Astrocyte (in vitro differentiated cells and primary cell): ENCODE data around the gene FUT9. TPM values are rescaled to one million over a fixed set of nuclear protein-coding genes. Genes with fewer than 3 reads are reported as not detected.

Experiments
- DNase-seq: peaks from one replicate; pipeline ENCODE4 v3.0.0-alpha.2; 2010; ENCODE audit warnings: low read depth
- FAIRE-seq: peaks from 2 replicates; lab custom pipeline; 2011; peaks lifted over from hg19 to GRCh38; lab: Jason Lieb, UNC
- H2AFZ ChIP-seq: 2 replicates; pipeline ENCODE4 v1.6.0; 2012; ENCODE audit warnings: low read depth, low read length, inconsistent platforms
- H3K27ac ChIP-seq: 2 replicates; pipeline ENCODE4 v1.5.1; 2011; ENCODE audit warnings: low read depth, low read length, inconsistent platforms
- H3K27me3 ChIP-seq: 2 replicates; pipeline ENCODE4 v1.6.0; 2011; ENCODE audit warnings: low read length, inconsistent platforms; ENCODE audit not compliant: insufficient read depth
- H3K36me3 ChIP-seq: 2 replicates; pipeline ENCODE4 v1.5.1; 2011; ENCODE audit warnings: low read length, inconsistent platforms; ENCODE audit not compliant: insufficient read depth
- H3K4me1 ChIP-seq: 2 replicates; pipeline ENCODE4 v1.5.1; 2011; ENCODE audit warnings: low read length, inconsistent platforms; ENCODE audit not compliant: insufficient read depth
- H3K4me2 ChIP-seq: 2 replicates; pipeline ENCODE4 v1.6.0; 2012; ENCODE audit warnings: low read length, inconsistent platforms
- H3K4me3 ChIP-seq: 2 replicates; pipeline ENCODE4 v1.5.1; 2011; ENCODE audit warnings: low read depth, mild to moderate bottlenecking, low read length, inconsistent platforms; ENCODE audit not compliant: insufficient read depth
- H3K79me2 ChIP-seq: 2 replicates; pipeline ENCODE4 v1.6.0; 2012; ENCODE audit warnings: mild to moderate bottlenecking, low read length, inconsistent platforms; ENCODE audit not compliant: insufficient read depth
- H3K9ac ChIP-seq: 2 replicates; pipeline ENCODE4 v1.6.0; 2012; ENCODE audit warnings: mild to moderate bottlenecking, low read length, inconsistent platforms
- H3K9me3 ChIP-seq: 2 replicates; pipeline ENCODE4 v1.5.1; 2012; ENCODE audit warnings: low read depth, mild to moderate bottlenecking, low read length, inconsistent platforms; ENCODE audit not compliant: insufficient read depth
- H4K20me1 ChIP-seq: 2 replicates; pipeline ENCODE4 v1.6.0; 2012; ENCODE audit warnings: low read length, inconsistent platforms; ENCODE audit not compliant: insufficient read depth
- H3K27ac Mint-ChIP-seq: one replicate; pipeline ENCODE4 v1.8.0; 2021; ENCODE audit warnings: mild to moderate bottlenecking, mixed read lengths; ENCODE audit not compliant: unreplicated experiment
- H3K27me3 Mint-ChIP-seq: one replicate; pipeline ENCODE4 v1.8.0; 2021; ENCODE audit warnings: low read depth, mixed read lengths; ENCODE audit not compliant: unreplicated experiment
- H3K36me3 Mint-ChIP-seq: one replicate; pipeline ENCODE4 v1.8.0; 2021; ENCODE audit warnings: low read depth, mixed read lengths; ENCODE audit not compliant: unreplicated experiment
- H3K4me1 Mint-ChIP-seq: one replicate; pipeline ENCODE4 v1.8.0; 2021; ENCODE audit warnings: low read depth, mixed read lengths; ENCODE audit not compliant: unreplicated experiment
- H3K4me3 Mint-ChIP-seq: one replicate; pipeline ENCODE4 v1.8.0; 2021; ENCODE audit warnings: mild to moderate bottlenecking, moderate library complexity, mixed read lengths; ENCODE audit not compliant: unreplicated experiment
- H3K9me3 Mint-ChIP-seq: one replicate; pipeline ENCODE4 v1.8.0; 2021; ENCODE audit warnings: mild to moderate bottlenecking, mixed read lengths; ENCODE audit not compliant: unreplicated experiment
- CTCF ChIP-seq: IDR thresholded peaks from 2 replicates; pipeline ENCODE4 v1.5.1; 2011; ENCODE audit warnings: low read depth, mild to moderate bottlenecking, inconsistent platforms, low read length, moderate library complexity; ENCODE audit not compliant: insufficient read depth
- EZH2 ChIP-seq: IDR thresholded peaks from 2 replicates; pipeline ENCODE4 v1.6.1; 2012; ENCODE audit warnings: mild to moderate bottlenecking, low read length, inconsistent platforms; ENCODE audit not compliant: insufficient read depth
- total RNA-seq: library from RNA; stranded (reverse); gene quantifications from 2 replicates; pipeline ENCODE4 v1.2.1, GENCODE V29; 2021

Gene FUT9
- total RNA-seq, 1 donor from 2014 or later: 0.20 TPM

GRCh38 chr6:96151707-96152106 is 135.9 kb downstream of the FUT9 start:
- TF ChIP-seq CTCF (no peak), EZH2 (no peak)
- Mint-ChIP-seq H3K4me3 (no peak overlapping the region), H3K36me3 (no peaks in the 10 kb centered on the region), H3K4me1 (peaks cover 7% of the 10 kb centered on the region), H3K27ac (no peak overlapping the region), H3K27me3 (no peaks in the 10 kb centered on the region), H3K9me3 (no peaks in the 10 kb centered on the region)
- Histone ChIP-seq H4K20me1 (no peaks in the 10 kb centered on the region), H3K36me3 (no peaks in the 10 kb centered on the region), H3K9me3 (no peaks in the 10 kb centered on the region), H2AFZ (no peak overlapping the region), H3K27ac (no peak overlapping the region), H3K79me2 (no peaks in the 10 kb centered on the region), H3K9ac (no peak overlapping the region), H3K4me3 (no peak overlapping the region), H3K4me2 (no peak overlapping the region), H3K4me1 (no peaks in the 10 kb centered on the region), H3K27me3 (no peaks in the 10 kb centered on the region)
- FAIRE-seq: no peak
- no peak for DNase-seq

GRCh38 chr6:96152114-96152708 is 136.4 kb downstream of the FUT9 start:
- FAIRE-seq: no peak

More at GRCh38 chr6:96152114-96152708, 136.4 kb downstream of the FUT9 start:
- Histone ChIP-seq H3K27ac (no peak overlapping the region), H3K4me3 (no peak overlapping the region), H3K36me3 (no peaks in the 10 kb centered on the region), H3K79me2 (no peaks in the 10 kb centered on the region), H4K20me1 (no peaks in the 10 kb centered on the region), H3K9ac (no peak overlapping the region), H3K9me3 (no peaks in the 10 kb centered on the region), H3K27me3 (no peaks in the 10 kb centered on the region), H3K4me1 (no peaks in the 10 kb centered on the region), H2AFZ (no peak overlapping the region), H3K4me2 (no peak overlapping the region)
- H3K4me1 Mint-ChIP-seq: peaks cover 12% of the 10 kb centered on the region
- TF ChIP-seq CTCF: no peak
- no peak for TF ChIP-seq EZH2
- no peaks in the 10 kb centered on the region for H3K9me3 Mint-ChIP-seq
- no peaks in the 10 kb centered on the region for H3K36me3 Mint-ChIP-seq
- no peak for DNase-seq
- no peak overlapping the region for H3K27ac Mint-ChIP-seq
- no peak overlapping the region for H3K4me3 Mint-ChIP-seq
- no peaks in the 10 kb centered on the region for H3K27me3 Mint-ChIP-seq
